OCI-LY7 (cell line): Measurements from ENCODE around the gene SUN5. TPM values are rescaled to one million over a fixed set of nuclear protein-coding genes. Genes with fewer than 3 reads are reported as not detected.

ENCODE experiments used
- BruUV-seq: library from RNA; stranded (reverse); fragments of 400-500 nt; replicated peaks from 2 replicates; lab custom pipeline; 2021; lab: Mats Ljungman, UMichigan
- CTCF ChIA-PET: fragments of 300-600 bp; sonication (Branson Sonifier 250); formaldehyde crosslinking; loops from one replicate; lab custom pipeline; 2022; ENCODE audit warnings: antibody characterized with exemption; ENCODE audit not compliant: unreplicated experiment; lab: Charles Lee
- POLR2A ChIA-PET: fragments of 300-600 bp; sonication (Branson Sonifier 250); formaldehyde crosslinking; loops from one replicate; lab custom pipeline; 2022; ENCODE audit warnings: antibody characterized with exemption; lab: Charles Lee
- DNase-seq: peaks from one replicate; pipeline ENCODE4 v3.0.0-alpha.2; 2015; ENCODE audit warnings: low spot score
- H2AFZ ChIP-seq: fragments of 200-600 bp; sonication (generic), shearing (Covaris generic); 2 replicates; pipeline ENCODE4 v1.6.1; 2014; ENCODE audit warnings: mild to moderate bottlenecking, antibody characterized with exemption, low read length, moderate library complexity
- H3K27ac ChIP-seq: fragments of 200-600 bp; sonication (generic); 2 replicates; pipeline ENCODE4 v1.5.1; 2014; ENCODE audit warnings: mixed run types, low read depth, mild to moderate bottlenecking, moderate library complexity, low read length, inconsistent platforms; ENCODE audit not compliant: poor library complexity, severe bottlenecking
- H3K36me3 ChIP-seq: fragments of 200-600 bp; sonication (generic); 2 replicates; pipeline ENCODE4 v1.6.1; 2014; ENCODE audit warnings: mild to moderate bottlenecking, antibody characterized with exemption, low read length, moderate library complexity, mixed read lengths; ENCODE audit not compliant: insufficient read depth
- H3K4me1 ChIP-seq: fragments of 200-600 bp; sonication (generic); 2 replicates; pipeline ENCODE4 v1.5.1; 2014; ENCODE audit warnings: mild to moderate bottlenecking, low read length; ENCODE audit not compliant: insufficient read depth, poor library complexity, severe bottlenecking
- H3K4me2 ChIP-seq: fragments of 200-600 bp; sonication (generic); 2 replicates; pipeline ENCODE4 v1.6.1; 2014; ENCODE audit warnings: mild to moderate bottlenecking, low read length
- H3K4me3 ChIP-seq: fragments of 200-600 bp; sonication (generic); 2 replicates; pipeline ENCODE4 v1.5.1; 2014; ENCODE audit warnings: mild to moderate bottlenecking, low read depth, low read length; ENCODE audit not compliant: poor library complexity, severe bottlenecking
- H3K79me2 ChIP-seq: fragments of 200-600 bp; sonication (generic); 2 replicates; pipeline ENCODE4 v1.6.1; 2016; ENCODE audit warnings: low read depth, mild to moderate bottlenecking, low read length, moderate library complexity, mixed read lengths; ENCODE audit not compliant: insufficient read depth
- H3K9me2 ChIP-seq: fragments of 200-600 bp; sonication (generic); 2 replicates; pipeline ENCODE4 v1.6.1; 2016; ENCODE audit warnings: mild to moderate bottlenecking, low read length, mixed read lengths; ENCODE audit not compliant: insufficient read depth
- H3K9me3 ChIP-seq: fragments of 200-600 bp; sonication (generic); 2 replicates; pipeline ENCODE4 v1.6.1; 2014; ENCODE audit warnings: mild to moderate bottlenecking, mixed run types, low read length, mixed read lengths
- H4K20me1 ChIP-seq: fragments of 200-600 bp; sonication (generic); 2 replicates; pipeline ENCODE4 v1.6.1; 2014; ENCODE audit warnings: mild to moderate bottlenecking, antibody characterized with exemption, low read length, moderate library complexity, mixed read lengths; ENCODE audit not compliant: insufficient read depth
- EZH2phosphoT487 ChIP-seq: fragments of 200-600 bp; sonication (generic); IDR thresholded peaks from 2 replicates; pipeline ENCODE4 v1.6.1; 2018; ENCODE audit warnings: low read depth, borderline replicate concordance, mild to moderate bottlenecking, mixed run types, antibody characterized with exemption, low read length, moderate library complexity, mixed read lengths
- intact Hi-C: fragments of 100-400 bp; cut with micrococcal nuclease; formaldehyde crosslinking; loops from one replicate; pipeline ENCODE4 v1.10.0; 2022; ENCODE audit not compliant: unreplicated experiment
- total RNA-seq, 2 experiments: library from RNA; depleted of rRNA in 1 of 2; stranded (reverse); fragments of >200 nt in 1 of 2; shearing (Covaris generic) in 1 of 2; gene quantifications; 2 replicates each; pipeline ENCODE4 v1.2.3, GENCODE V29; 2014 to 2022
- TF ChIP-seq, protein P1 (sequence below): fragments of 200-600 bp; sonication (generic); conservative IDR thresholded peaks from 2 replicates; pipeline ENCODE4 v1.5.1; 2014; ENCODE audit warnings: mild to moderate bottlenecking, antibody characterized with exemption, low read length, moderate library complexity, mixed read lengths

Gene SUN5
- total RNA-seq, 2 experiments from 2014 or later: not detected

GRCh38 chr20:32941155-32941885, 62.9 kb downstream of the SUN5 start:
- Histone ChIP-seq H3K79me2 (no peaks in the 10 kb centered on the region), H2AFZ (no peak overlapping the region), H3K9me2 (no peaks in the 10 kb centered on the region), H3K4me3 (no peak overlapping the region), H3K27ac (no peak overlapping the region), H3K4me1 (no peaks in the 10 kb centered on the region), H3K9me3 (no peaks in the 10 kb centered on the region), H3K4me2 (no peak overlapping the region), H3K36me3 (no peaks in the 10 kb centered on the region), H4K20me1 (no peaks in the 10 kb centered on the region)
- no TSS peak for BruUV-seq
- TF ChIP-seq, protein P1, sequence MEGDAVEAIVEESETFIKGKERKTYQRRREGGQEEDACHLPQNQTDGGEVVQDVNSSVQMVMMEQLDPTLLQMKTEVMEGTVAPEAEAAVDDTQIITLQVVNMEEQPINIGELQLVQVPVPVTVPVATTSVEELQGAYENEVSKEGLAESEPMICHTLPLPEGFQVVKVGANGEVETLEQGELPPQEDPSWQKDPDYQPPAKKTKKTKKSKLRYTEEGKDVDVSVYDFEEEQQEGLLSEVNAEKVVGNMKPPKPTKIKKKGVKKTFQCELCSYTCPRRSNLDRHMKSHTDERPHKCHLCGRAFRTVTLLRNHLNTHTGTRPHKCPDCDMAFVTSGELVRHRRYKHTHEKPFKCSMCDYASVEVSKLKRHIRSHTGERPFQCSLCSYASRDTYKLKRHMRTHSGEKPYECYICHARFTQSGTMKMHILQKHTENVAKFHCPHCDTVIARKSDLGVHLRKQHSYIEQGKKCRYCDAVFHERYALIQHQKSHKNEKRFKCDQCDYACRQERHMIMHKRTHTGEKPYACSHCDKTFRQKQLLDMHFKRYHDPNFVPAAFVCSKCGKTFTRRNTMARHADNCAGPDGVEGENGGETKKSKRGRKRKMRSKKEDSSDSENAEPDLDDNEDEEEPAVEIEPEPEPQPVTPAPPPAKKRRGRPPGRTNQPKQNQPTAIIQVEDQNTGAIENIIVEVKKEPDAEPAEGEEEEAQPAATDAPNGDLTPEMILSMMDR: no peak
- no peak for TF ChIP-seq EZH2phosphoT487
- POLR2A ChIA-PET: no interaction called here
- DNase-seq: no peak
- CTCF ChIA-PET: no interaction called here
- intact Hi-C loops: no loop called here

DNA sequence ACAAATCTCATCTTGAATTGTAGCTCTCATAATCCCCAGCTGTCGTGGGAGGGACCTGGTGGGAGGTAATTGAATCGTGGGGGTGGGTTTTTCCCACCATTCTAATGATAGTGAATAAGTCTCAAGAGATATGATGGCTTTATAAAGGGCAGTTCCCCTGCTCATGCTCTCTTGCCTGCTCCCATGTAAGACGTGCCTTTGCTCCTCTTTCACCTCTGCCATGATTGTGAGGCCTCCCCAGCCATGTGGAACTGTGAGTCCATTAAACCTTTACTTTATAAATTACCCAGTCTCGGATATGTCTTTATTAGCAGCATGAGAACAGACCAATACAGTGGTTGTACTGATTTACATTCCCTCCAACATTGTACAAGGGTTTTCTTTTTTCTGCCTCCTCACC, 69.7 kb downstream of the SUN5 start:
- Histone ChIP-seq H3K4me3 (no peak overlapping the region), H3K4me2 (no peak overlapping the region), H3K9me3 (no peaks in the 10 kb centered on the region), H3K9me2 (no peaks in the 10 kb centered on the region), H2AFZ (no peak overlapping the region), H3K4me1 (no peaks in the 10 kb centered on the region), H3K27ac (no peak overlapping the region), H3K79me2 (no peaks in the 10 kb centered on the region), H4K20me1 (no peaks in the 10 kb centered on the region), H3K36me3 (no peaks in the 10 kb centered on the region)
- no peak for TF ChIP-seq EZH2phosphoT487
- no peak for DNase-seq
- intact Hi-C loops: no loop called here
- CTCF ChIA-PET: no interaction called here
- POLR2A ChIA-PET: no interaction called here
- BruUV-seq: no TSS peak

Other genes with a start within 250 kb of the SUN5 start
- gene DNMT3B, start 242.0 kb downstream of the SUN5 start, total RNA-seq (2014; rRNA removed; shearing (Covaris generic)): 11.4 and 12.1 TPM in 2 replicates
- 13.8 and 18.1 TPM in 2 replicates for gene DNMT3B, start 242.0 kb downstream of the SUN5 start, total RNA-seq (2022)
- 106 and 116 TPM in 2 replicates for gene MAPRE1, start 184.5 kb downstream of the SUN5 start, total RNA-seq (2014; rRNA removed; shearing (Covaris generic))
- gene MAPRE1, start 184.5 kb downstream of the SUN5 start, total RNA-seq (2022): 172 and 179 TPM in 2 replicates
- 0.57 TPM in 1 of 2 replicates, not detected in the other for gene EFCAB8, start 145.5 kb downstream of the SUN5 start, total RNA-seq (2014; rRNA removed; shearing (Covaris generic))
- gene EFCAB8, start 145.5 kb downstream of the SUN5 start, total RNA-seq (2022): not detected in 2 replicates
- gene BPIFB2, start 3.3 kb upstream of the SUN5 start, total RNA-seq (2014; rRNA removed; shearing (Covaris generic)): not detected in 2 replicates
- gene BPIFB2, start 3.3 kb upstream of the SUN5 start, total RNA-seq (2022): not detected in 2 replicates
- not detected in 2 replicates for gene BPIFB6, start 27.2 kb upstream of the SUN5 start, total RNA-seq (2014; rRNA removed; shearing (Covaris generic))
- not detected in 2 replicates for gene BPIFB6, start 27.2 kb upstream of the SUN5 start, total RNA-seq (2022)
- gene BPIFB3, start 49.5 kb upstream of the SUN5 start, total RNA-seq (2014; rRNA removed; shearing (Covaris generic)): not detected in 2 replicates
- gene BPIFB3, start 49.5 kb upstream of the SUN5 start, total RNA-seq (2022): not detected in 2 replicates
- not detected in 2 replicates for gene BPIFB4, start 75.2 kb upstream of the SUN5 start, total RNA-seq (2014; rRNA removed; shearing (Covaris generic))
- not detected in 2 replicates for gene BPIFB4, start 75.2 kb upstream of the SUN5 start, total RNA-seq (2022)
- not detected in 2 replicates for gene BPIFA2, start 163.7 kb upstream of the SUN5 start, total RNA-seq (2014; rRNA removed; shearing (Covaris generic))
- gene BPIFA2, start 163.7 kb upstream of the SUN5 start, total RNA-seq (2022): not detected in 2 replicates
- not detected in 2 replicates for gene BPIFA3, start 212.9 kb upstream of the SUN5 start, total RNA-seq (2014; rRNA removed; shearing (Covaris generic))
- gene BPIFA3, start 212.9 kb upstream of the SUN5 start, total RNA-seq (2022): not detected in 2 replicates
- gene BPIFA1, start 231.6 kb upstream of the SUN5 start, total RNA-seq (2014; rRNA removed; shearing (Covaris generic)): not detected in 2 replicates
- gene BPIFA1, start 231.6 kb upstream of the SUN5 start, total RNA-seq (2022): not detected in 2 replicates